ENCODE measurements around the gene CDHR3.
"Not testable (repeated sequence)": the region's sequence is repeated elsewhere in the genome, so short reads cannot be mapped to it uniquely, and the experiment has no call there.

The CDHR3 gene, protein sequence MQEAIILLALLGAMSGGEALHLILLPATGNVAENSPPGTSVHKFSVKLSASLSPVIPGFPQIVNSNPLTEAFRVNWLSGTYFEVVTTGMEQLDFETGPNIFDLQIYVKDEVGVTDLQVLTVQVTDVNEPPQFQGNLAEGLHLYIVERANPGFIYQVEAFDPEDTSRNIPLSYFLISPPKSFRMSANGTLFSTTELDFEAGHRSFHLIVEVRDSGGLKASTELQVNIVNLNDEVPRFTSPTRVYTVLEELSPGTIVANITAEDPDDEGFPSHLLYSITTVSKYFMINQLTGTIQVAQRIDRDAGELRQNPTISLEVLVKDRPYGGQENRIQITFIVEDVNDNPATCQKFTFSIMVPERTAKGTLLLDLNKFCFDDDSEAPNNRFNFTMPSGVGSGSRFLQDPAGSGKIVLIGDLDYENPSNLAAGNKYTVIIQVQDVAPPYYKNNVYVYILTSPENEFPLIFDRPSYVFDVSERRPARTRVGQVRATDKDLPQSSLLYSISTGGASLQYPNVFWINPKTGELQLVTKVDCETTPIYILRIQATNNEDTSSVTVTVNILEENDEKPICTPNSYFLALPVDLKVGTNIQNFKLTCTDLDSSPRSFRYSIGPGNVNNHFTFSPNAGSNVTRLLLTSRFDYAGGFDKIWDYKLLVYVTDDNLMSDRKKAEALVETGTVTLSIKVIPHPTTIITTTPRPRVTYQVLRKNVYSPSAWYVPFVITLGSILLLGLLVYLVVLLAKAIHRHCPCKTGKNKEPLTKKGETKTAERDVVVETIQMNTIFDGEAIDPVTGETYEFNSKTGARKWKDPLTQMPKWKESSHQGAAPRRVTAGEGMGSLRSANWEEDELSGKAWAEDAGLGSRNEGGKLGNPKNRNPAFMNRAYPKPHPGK

DNA sequence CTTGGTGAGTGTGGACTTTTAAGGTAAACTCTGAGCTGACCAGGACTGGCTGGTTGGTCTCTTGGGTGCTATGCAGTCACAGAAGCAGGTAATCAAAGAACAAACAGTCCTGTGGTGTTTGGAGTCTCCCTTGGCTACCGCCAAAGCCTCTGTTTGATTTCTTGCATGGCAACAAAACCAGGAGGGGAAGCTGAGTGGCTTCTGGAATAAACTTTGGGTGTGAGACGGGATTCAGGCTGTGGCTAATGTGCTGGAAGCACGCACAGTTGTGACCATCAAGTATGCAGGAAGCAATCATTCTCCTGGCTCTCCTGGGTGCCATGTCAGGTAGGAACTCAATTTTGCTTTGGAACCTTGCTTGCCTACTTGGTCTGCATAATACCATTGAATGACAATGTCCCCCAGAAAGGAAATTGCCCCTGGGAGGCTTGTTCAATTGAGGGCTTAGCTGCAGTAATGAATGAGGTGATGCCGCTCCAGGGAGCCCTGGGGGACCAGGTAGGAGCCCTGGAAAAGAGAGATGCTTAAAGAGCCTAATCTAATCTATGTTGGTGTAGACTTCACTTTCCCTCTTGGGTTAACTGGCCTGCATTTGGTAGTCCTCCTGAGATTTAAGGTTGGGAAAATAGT, at the start of gene CDHR3:
CDHR3 (plus strand) TSS at position 227 of the 630 bp plus-strand sequence; CDS start at position 282, 55 bp downstream.
- DNase-seq: no peak

DNA sequence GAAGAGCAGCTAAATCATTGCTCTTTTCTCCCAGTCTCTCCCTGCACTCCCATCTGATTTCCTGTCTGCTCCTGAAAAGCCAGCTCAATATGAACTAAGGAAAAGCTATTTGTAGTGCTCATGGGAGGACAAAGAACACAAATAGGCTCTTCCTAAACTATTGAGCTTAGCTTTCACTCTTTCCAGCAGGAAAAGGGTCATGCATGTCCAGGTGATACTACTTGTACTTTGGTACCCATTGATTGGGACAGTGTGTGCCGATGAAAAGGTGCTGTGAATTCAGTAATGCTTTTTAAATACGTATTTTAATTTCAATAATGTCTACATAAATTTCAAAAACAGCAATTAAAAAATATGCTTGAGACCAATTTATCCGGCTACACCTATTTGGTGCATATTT, 49.1 kb upstream of the CDHR3 start:
- no peak for DNase-seq

DNA sequence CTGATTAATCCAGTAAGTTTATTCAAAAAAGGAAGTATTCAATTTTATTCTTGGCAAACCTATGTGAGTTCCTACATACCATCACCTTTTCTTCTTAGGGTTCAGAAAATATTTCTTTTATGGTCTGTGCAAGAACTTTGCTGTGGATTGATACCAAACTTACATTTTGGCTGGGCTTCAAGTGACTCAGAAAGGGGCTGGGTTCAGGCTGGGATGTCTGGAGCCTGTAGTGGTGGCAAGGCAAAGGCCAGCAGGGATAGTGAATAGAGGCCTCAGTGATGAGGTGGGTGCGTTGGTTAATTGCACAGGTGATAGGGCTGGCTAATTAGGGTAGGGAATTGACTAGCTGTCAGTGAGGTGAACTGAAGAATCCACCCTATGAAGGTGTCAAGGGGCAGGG, 46.5 kb upstream of the CDHR3 start:
- DNase-seq: no peak

DNA sequence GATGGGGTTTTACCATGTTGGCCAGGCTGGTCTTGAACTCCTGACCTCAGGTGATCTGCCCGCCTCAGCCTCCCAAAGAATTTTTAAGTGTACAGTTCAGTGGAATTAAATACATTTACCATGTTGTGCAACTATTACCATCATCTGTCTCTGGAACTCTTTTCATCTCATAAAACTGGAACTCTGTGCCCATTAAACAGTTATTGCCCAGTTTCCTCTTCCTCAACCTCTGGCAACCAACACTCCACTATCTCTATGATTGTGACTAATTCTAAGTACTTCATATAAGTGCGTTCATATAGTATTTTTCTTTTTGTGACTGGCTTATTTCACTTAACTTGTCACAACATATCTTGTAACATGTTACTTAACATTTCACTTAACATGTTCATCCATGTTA, 45.4 kb upstream of the CDHR3 start:
- no peak for DNase-seq

DNA sequence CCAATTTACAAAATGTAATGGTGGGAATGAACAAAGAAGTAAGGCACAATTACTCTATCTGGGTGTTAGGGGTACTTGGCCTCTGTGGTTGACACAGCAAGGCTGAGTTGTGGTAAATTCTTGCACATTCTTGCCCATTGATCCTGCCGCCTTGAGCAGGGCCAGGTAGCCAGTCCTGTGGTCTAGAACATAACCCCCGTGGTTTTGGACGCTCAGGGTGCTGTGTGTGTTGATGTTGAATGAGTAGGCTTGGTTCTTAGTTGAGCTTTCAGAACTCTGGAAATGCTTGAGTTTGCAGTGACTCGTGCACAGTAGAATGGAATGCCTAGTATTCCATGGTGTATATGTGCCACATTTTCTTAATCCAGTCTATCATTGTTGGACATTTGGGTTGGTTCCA, 42.3 kb upstream of the CDHR3 start:
- no peak for DNase-seq

DNA sequence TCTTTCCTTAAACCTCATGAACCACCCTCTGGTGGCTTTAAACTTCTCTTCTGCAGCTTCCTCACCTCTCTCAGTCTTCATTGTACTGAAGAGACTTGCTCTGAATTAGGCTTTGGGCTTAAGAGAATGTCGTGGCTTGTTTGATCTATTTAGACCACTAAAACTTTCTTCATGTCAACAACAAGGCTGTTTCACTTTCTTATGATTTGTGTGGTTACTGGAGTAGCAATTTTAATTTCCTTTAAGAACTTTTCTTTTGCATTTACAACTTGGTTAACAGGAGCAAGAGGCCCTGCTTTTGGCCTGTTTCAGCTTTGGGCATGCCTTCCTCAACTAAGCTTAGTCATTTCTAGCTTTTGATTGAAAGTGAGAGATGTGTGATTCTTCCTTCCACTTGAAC, 38.1 kb upstream of the CDHR3 start:
- no peak for DNase-seq

DNA sequence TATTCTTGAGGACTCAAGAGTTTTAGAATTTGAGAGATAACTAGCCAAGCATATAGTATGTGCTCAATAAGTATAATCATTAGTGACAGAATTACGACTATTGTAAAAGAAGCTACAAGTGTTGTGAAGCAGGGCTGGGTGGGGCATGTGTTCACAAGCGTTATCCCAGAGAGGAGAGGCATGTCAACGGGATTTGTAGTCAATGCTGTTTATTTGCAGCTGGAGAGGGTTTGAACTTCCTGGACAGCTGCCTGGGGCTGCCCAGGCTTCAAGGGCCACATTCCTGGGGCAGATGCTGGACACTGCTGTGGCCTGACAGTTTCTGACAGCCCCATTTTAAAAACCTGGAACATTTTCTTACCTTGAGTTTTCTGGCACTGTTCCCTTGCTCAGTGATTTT, 36.9 kb upstream of the CDHR3 start:
- DNase-seq: no peak

DNA sequence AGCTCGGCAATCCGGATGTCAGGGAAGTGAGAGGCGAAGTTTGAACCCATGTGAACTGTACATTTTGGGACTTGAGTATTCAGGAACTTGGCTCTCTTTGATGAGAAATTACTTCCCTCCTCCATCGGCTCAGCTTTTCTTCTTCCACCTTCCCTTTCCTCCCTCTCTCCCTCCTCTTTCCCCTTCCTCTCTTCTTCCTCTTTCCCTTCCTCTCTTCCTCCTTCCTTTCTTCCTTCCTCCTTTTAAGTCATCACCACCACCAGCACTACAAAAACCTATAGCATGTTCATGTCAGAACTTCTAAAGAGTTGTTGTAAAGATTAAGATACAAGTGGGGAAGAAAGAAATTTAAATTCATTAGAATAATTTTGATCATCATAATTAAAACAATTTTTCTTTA, 31.9 kb upstream of the CDHR3 start:
- no peak for DNase-seq

DNA sequence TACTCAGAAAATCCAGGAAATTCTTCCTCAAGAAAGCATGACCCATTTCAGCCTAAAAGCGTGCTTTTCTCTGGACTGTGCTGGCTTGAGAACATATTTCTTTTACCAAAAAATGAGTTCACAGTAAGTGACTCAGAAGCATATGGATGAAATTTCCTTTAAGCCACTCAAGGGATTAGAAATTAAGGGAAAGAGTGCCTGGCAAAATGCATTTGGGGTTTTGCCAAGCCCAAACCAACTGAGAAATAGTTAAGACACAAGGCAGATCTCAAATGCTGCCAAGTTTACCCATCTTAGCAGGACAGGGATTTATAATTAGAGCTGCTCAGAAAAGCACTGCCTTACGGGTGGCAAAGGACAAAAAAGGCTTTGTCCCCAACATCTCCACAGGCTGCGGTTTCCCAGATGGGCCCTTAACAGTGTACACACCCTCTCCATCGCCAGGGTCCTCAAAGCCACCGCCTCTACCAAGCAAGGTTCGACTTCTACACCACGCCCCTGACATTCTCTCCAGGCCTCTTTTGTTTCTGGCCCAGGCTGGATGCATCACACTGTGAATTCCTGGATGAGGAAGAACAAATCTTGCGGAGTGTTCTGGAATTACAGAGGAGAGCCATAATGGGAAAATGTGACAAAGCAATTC, 30.1 kb upstream of the CDHR3 start:
- DNase-seq: no peak

DNA sequence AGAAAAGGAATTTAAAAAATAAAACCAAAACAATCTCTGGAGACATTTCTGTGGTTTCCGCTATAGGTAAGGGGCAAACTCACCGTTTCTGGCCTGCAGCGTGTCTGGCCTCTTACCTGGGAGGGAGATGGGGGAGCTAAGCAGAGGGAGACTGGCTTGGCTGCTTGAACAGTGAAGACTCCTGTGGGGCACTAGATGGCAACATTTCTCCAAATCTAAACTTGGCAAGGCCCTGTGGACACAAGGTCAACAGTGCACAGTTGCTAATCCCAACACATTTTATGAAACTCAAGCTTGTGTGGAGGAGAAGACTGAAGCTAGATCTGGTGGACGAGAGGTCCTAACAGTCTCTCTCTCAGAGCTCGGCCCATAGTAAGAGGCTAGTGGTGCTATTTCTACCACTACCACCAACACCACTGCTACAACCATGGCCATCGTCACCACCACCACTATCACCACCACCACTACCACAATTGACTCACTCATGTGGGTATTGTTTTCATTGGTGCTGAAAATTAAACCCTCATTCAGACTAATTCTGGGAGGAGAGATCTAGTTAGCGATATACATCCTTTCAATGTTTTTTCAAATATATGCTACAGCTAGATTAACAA, 28.4 kb upstream of the CDHR3 start:
- no peak for DNase-seq

DNA sequence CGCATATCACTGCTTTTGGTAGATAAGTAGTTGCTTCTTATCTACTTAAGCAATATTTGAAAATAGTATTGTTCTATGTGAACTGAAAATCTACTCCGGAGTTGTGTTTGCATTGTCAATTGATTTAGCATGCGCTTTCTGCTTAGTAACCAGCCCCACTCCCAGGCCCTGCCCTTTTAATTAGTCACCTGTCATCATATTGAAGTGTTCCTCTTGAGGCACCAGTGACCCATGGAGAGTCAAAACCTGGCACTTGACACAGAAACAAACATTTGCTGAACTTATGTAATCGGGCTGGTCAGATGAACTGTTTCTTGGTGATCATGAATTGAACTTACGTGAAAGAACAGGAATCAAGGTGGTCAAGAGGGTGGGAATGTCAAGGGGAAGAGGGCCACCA, 27.8 kb upstream of the CDHR3 start:
- no peak for DNase-seq

DNA sequence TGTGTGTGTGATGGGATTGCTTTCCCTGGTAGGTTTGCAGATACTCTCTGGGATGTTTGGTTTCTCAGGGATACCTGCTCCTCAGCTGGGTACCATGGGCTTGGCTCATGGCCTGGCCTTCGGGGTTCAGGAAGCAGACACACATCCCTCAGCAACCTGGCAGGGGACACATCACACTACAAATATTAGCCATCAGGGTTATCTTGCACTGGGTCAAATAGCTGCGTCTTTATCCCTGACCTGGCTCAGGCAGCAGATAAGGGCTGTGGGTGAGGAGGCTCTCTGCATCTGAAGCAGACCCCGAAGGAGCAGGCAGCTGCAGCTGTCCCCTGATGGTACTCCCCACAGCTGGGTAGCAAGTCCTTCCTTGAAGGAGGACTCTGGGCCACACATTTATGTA, 25.7 kb upstream of the CDHR3 start:
- DNase-seq: no peak

DNA sequence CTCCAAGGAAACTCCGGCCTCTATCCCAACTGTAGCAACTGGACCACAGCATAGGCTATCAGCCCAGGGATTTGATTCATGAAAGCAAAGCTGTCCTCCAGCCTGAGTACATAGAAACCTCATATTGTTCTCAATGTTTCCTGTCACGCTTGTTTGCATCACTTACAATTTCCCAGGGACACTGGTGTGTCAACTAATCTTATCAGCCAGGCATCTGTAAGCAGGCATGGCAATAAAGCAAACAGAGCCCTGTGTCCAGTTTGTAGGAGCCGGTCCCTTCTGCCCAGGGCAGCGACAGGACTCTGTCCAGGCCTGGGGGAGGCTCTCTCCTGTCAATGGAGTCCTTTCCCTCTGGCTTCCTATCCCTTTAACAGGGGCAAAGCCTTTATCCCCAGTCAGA, 23.0 kb upstream of the CDHR3 start:
- DNase-seq: no peak

DNA sequence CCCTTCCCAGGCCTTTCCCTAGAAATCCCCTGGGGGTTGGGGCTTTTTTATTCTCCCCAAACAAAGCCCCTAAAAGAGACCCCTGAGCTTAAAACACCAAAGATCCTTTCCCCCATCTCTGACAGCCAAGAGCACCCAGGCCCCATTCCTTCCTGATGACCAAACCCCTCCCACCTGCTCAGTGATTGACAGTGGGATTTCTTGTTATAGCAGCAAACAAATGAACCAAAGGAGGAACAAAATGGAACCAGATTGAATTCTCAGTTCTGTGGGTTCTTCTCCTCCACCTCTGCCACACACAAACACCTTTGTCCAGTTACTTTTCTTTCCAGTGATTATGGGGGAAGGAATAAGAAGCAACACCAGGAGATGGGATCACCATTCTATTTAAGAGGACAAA, 21.5 kb upstream of the CDHR3 start:
- DNase-seq: no peak

DNA sequence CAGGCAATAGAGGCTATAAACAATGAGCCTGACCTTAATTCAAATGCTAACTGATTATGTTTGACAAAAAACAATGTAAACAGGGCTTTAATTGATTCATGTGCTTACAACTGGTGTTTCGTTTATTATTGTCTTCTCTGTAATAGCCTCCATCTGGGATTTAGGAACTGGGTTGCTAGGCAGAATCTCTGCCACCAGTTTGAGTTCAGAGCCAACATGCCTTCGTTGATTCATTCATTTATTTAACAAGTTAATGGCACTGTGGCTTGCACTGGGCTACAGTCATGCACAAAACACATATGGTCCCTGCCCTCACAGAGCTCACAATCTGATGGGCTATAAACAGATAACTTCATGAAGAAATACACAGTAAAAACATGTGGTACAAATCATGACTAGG, 19.6 kb upstream of the CDHR3 start:
- no peak for DNase-seq

DNA sequence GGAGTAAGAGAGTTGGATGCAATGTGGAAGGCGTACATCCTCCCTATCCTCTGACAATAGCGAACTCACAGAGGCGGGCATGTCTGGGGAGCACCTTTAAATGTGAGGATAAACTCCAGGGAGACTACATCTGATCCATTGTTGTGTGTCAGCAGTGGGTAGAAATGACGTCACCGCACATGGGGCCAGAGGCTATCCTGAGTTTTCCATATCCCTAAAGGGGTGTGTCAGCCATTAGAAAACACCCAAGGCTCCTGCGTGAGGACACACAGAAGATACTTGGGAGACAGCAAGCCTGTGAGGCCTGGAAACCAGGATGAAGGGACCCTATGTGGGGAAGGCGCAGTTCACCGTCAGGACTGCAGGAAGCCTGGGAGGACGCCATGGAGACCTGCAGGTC, 17.2 kb upstream of the CDHR3 start:
- no peak for DNase-seq

DNA sequence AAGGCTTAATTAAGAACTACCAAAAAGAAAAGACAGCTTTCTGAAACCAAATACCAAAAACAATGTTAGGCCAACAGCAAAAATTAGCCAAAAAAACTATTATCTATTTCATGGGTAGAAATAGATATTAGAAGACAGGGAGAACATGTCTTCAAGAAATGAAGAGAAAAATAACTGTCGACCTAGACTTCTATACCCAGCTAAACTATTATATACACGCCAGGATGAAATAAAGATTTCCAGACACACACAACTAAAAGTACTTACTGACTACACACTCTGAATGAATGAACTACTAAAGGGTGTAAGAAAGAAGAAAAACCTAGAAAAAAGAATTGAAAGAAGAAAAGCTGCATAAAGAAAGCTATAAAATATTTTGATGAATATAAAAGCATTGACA, 11.5 kb upstream of the CDHR3 start:
- no peak for DNase-seq

DNA sequence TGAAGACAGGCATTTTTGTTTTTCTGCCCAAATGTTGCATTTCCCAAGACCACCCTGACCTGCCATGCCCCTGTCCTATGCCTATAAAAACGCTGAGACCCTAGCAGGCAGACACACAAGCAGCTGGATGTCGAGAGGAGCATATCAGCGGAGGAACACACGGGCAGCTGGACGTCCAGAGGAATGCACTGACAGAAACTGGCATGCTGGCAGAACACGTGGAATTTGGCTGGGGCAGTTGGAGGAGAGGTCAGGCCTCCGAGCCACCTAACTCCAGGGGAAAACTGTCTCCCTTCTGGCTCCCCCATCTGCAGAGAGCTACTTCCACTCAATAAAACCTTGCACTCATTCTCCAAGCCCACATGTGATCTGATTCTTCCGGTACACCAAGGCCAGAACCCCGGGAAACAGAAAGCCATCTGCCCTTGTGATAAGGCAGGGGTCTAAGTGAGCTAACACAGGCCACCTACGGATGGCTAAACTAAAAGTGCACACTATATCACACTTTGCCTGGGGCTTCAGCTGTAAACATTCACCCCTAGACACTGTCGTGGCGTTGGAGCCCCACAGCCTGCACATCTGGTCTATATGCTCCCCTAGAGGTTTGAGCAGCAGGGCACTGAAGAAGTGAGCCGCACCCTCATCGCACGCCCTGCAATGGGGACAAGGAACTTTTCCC, 10.0 kb upstream of the CDHR3 start:
- no peak for DNase-seq

DNA sequence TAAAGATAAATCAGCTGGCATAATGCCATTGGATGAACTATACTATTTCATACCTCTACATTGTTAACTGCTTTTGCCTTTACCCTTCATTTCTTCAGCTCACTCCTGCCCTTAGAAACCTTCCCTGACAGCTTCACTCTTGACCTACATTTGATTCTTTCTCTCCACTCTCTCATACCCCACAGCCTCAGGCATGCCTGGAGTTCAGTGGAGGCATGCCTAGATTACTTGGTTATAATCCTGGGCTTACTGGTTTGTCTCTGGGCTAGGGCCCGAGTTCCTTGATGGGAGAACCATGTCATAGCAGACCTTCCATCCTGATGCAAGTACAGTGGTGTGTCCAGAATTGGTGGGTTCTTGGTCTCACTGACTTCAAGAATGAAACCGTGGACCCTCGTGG, 8.4 kb upstream of the CDHR3 start:
- DNase-seq: no peak

DNA sequence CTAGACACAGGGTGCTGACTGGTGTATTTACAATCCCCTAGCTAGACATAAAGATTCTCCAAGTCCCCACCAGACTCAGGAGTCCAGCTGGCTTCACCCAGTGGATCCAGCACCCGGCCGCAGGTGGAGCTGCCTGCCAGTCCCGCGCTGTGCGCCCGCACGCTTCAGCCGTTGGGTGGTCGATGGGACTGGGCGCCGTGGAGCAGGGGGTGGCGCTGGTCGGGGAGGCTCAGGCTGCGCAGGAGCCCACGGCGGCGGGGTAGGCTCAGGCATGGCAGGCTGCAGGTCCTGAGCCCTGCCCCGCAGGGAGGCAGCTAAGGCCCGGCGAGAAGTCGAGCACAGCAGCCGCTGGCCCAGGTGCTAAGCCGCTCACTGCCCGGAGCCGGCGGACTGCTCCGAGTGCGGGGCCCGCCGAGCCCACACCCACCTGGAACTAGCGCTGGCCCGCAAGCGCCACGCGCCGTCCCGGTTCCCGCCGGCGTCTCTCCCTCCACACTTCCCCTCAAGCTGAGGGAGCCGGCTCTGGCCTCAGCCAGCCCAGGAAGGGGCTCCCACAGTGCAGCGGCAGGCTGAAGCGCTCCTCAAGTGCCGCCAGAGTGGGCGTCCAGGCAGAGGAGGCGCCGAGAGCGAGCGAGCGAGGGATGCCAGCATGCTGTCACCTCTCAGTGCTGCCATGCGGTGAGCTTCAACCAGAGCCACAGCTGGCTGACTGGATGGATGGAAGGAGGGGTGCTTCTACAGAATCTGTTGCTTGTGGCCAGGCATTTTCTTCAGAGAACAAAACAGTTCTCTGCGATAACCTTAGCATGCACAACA, 7.2 kb upstream of the CDHR3 start:
- not testable (repeated sequence) for DNase-seq

DNA sequence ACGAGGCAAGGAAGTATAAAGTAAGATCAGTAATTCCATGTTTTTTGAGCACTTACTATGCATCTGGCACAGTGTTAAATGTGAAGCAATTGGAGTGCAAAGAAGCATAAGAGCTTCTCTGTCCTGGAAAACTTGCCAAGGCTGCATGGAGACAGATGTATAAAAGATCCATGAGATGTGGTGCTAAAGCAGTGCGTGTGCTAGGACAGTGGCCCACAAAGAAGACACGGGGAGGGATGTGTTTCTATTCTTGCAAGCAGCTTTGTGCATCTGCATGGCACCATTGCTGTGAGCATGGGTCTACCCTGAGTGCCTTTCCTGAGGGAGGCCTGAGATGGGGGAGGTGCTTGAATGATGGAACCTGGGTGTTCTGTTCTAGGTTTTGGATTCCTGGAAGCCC, 5.1 kb upstream of the CDHR3 start:
- no peak for DNase-seq

Data from activated CD8-positive, alpha-beta memory T cell treated with anti-CD3 and anti-CD28 coated beads for 24 hours (primary cell).